Natural killer cell treated with Interleukin-12 subunit alpha and Interleukin-12 subunit beta and Interleukin-15 and Interleukin-18, amount 100 ng/mL, for 72 hours (primary cell): ENCODE results near the gene GIMAP2. TPM values are rescaled to one million over a fixed set of nuclear protein-coding genes. Genes with fewer than 3 reads are reported as not detected.
A peak's percentile ranks its signal among the peaks of the same experiment; 100 is the strongest.
"Not testable (repeated sequence)": the region's sequence is repeated elsewhere in the genome, so short reads cannot be mapped to it uniquely, and the experiment has no call there.

Experiments used
- ATAC-seq, 2 donors: fragments of 150-1000 bp; cut with Tn5 transposase in 1 of 2; sonication (Bioruptor Pico), chemical (Tn5 transposase) in 1 of 2; 2 replicates each; pipeline ENCODE4 v1.10.0; 2021
- DNase-seq: peaks from one replicate; pipeline ENCODE4 v3.0.0; 2022; ENCODE audit warnings: low spot score
- H3K27ac Mint-ChIP-seq, 2 donors: 1 replicate in 1 of 2; 2 replicates in 1 of 2; pipeline ENCODE4 v1.8.0; 2022; ENCODE audit warnings: mixed read lengths in 2 of 2, mild to moderate bottlenecking in 1 of 2, moderate library complexity in 1 of 2
- H3K27me3 Mint-ChIP-seq, 2 donors: 1 replicate in 1 of 2; 2 replicates in 1 of 2; pipeline ENCODE4 v1.8.0; 2022; ENCODE audit warnings: mixed read lengths in 2 of 2
- H3K36me3 Mint-ChIP-seq: one replicate; pipeline ENCODE4 v1.8.0; 2022; ENCODE audit warnings: mixed read lengths
- H3K4me1 Mint-ChIP-seq, 2 donors: 1 replicate in 1 of 2; 2 replicates in 1 of 2; pipeline ENCODE4 v1.8.0; 2022; ENCODE audit warnings: low read depth in 2 of 2, mixed read lengths in 2 of 2, mild to moderate bottlenecking in 1 of 2
- H3K4me3 Mint-ChIP-seq: one replicate; pipeline ENCODE4 v1.8.0; 2022; ENCODE audit warnings: mixed read lengths
- H3K9me3 Mint-ChIP-seq: 2 replicates; pipeline ENCODE4 v1.8.0; 2022; ENCODE audit warnings: mixed read lengths
- total RNA-seq, 2 donors: library from RNA; stranded (reverse); gene quantifications; one replicate each; pipeline ENCODE4 v1.2.3, GENCODE V29; 2022

The GIMAP2 gene
- total RNA-seq, 2 donors from 2014 or later, result 26.1 to 39.2 TPM

GRCh38 chr7:150665089-150665748, 20.3 kb upstream of the GIMAP2 start:
- Mint-ChIP-seq H3K36me3 (peaks cover 18% of the 10 kb centered on the region), H3K27me3 (no peaks in the 10 kb centered on the region), H3K4me1 (peaks cover 74 to 86% of the 10 kb centered on the region in 2 donors), H3K9me3 (peaks cover 3% of the 10 kb centered on the region), H3K27ac (peak overlapping the region; percentile 97 to 100), H3K4me3 (peak overlapping the region; percentile 81)
- ATAC-seq (peak in 1 of 2 donors; percentile 36), DNase-seq (no peak)

DNA sequence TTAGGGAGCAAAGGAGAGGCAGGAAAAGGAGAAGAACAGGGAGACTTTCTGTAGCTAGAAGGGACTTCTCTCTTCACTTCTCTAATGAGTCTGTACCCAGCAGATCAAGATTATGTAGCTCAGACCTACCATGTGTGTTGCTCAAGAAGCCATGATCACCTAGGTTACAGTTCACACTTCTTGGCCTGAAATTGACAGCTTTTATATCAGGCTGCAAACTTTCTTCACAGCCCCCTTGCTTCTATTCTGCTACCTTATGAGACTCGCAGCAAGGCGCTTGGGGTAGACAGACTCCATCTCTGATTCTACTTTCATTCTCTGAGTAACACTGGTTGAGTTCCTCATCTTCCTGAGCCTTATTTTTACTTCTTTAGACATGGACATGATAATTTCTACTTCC, 19.6 kb upstream of the GIMAP2 start:
- peak; percentile 80 for DNase-seq
- H3K36me3 Mint-ChIP-seq, result peaks cover 22% of the 10 kb centered on the region

DNA sequence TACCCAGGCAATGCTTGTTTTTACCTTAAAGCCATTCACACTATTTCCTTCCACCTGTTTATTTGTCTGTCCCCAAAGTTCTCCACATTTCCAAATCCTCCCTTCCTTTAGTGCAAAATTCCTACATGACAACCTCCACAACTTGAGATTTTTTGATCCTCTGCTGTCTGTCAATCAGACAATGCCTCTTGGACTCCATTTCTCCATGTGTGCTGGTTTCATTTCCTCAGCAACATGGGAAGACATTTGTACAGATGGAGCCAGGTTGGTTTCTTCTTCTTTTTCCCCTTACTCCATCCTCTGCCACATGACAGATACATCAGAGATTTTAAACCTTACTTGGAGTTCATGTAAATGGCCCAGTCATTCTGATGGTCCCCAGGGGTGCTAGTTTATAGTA, 19.1 kb upstream of the GIMAP2 start:
- peaks cover 72 to 87% of the 10 kb centered on the region in 2 donors for H3K4me1 Mint-ChIP-seq
- ATAC-seq (no peak), DNase-seq (no peak)
- H3K27ac Mint-ChIP-seq, result peak overlapping the region; percentile 97 to 100
- H3K27me3 Mint-ChIP-seq, result no peaks in the 10 kb centered on the region
- H3K9me3 Mint-ChIP-seq, result peaks cover 3% of the 10 kb centered on the region
- peak overlapping the region; percentile 81 for H3K4me3 Mint-ChIP-seq
- peaks cover 26% of the 10 kb centered on the region for H3K36me3 Mint-ChIP-seq

More for the DNA sequence above, 19.6 kb upstream of the GIMAP2 start:
- peaks cover 73 to 87% of the 10 kb centered on the region in 2 donors for H3K4me1 Mint-ChIP-seq
- ATAC-seq, result peak; percentile 77 to 86
- H3K4me3 Mint-ChIP-seq, result peak overlapping the region; percentile 81
- peak overlapping the region; percentile 97 to 100 for H3K27ac Mint-ChIP-seq
- peaks cover 3% of the 10 kb centered on the region for H3K9me3 Mint-ChIP-seq
- no peaks in the 10 kb centered on the region for H3K27me3 Mint-ChIP-seq

GRCh38 chr7:150668472-150668911, 17.0 kb upstream of the GIMAP2 start:
- ATAC-seq (peak; percentile 83 to 84), DNase-seq (peak; percentile 85)
- peaks cover 3% of the 10 kb centered on the region for H3K9me3 Mint-ChIP-seq
- peak overlapping the region; percentile 81 for H3K4me3 Mint-ChIP-seq
- H3K27ac Mint-ChIP-seq, result peak overlapping the region; percentile 97 to 100
- peaks cover 36% of the 10 kb centered on the region for H3K36me3 Mint-ChIP-seq
- no peaks in the 10 kb centered on the region for H3K27me3 Mint-ChIP-seq
- peaks cover 62 to 81% of the 10 kb centered on the region in 2 donors for H3K4me1 Mint-ChIP-seq

DNA sequence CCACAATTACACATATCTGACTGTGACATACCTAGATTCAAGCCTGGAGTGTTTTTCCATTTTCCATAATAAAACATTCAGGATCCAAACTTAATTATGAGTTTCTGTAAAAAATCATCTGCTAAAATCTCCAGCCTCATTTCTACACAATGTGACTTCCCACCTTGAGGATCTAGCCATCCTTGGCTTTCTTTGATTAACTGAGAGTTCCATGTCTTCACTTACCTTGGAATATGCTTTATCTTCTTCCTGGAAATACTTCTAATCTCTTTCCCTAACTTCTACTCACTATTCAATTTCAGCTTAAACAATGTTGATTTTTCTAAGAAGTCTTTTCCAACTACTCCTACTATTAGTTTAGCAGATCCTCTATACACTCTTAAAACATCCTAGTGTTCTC, 16.5 kb upstream of the GIMAP2 start:
- Mint-ChIP-seq H3K27me3 (no peaks in the 10 kb centered on the region), H3K4me3 (peak overlapping the region; percentile 81), H3K9me3 (peaks cover 3% of the 10 kb centered on the region), H3K27ac (peak overlapping the region; percentile 97 to 100), H3K36me3 (peaks cover 34% of the 10 kb centered on the region), H3K4me1 (peaks cover 60 to 76% of the 10 kb centered on the region in 2 donors)
- DNase-seq (no peak), ATAC-seq (no peak)

- Mint-ChIP-seq H3K27ac (peak overlapping the region; percentile 71 to 75), H3K36me3 (peaks cover 31% of the 10 kb centered on the region), H3K4me1 (peaks cover 51 to 68% of the 10 kb centered on the region in 2 donors)
- DNase-seq, H3K9me3 Mint-ChIP-seq, H3K27me3 Mint-ChIP-seq, H3K4me3 Mint-ChIP-seq, ATAC-seq: not testable (repeated sequence)
Observed at GRCh38 chr7:150671798-150672585, 13.5 kb upstream of the GIMAP2 start.

- Mint-ChIP-seq H3K36me3 (peaks cover 24% of the 10 kb centered on the region), H3K27me3 (no peaks in the 10 kb centered on the region), H3K27ac (peak overlapping the region; percentile 54 to 86), H3K4me3 (peak overlapping the region; percentile 23), H3K9me3 (no peaks in the 10 kb centered on the region), H3K4me1 (peaks cover 52 to 62% of the 10 kb centered on the region in 2 donors)
- DNase-seq (no peak), ATAC-seq (no peak)
Observed at GRCh38 chr7:150675714-150676113, 9.8 kb upstream of the GIMAP2 start.

- not testable (repeated sequence) for ATAC-seq, H3K9me3 Mint-ChIP-seq, DNase-seq, H3K27me3 Mint-ChIP-seq
- Mint-ChIP-seq H3K27ac (peak overlapping the region; percentile 54 to 86), H3K4me3 (peak overlapping the region; percentile 63), H3K4me1 (peaks cover 50 to 62% of the 10 kb centered on the region in 2 donors), H3K36me3 (peaks cover 24% of the 10 kb centered on the region)
Observed at GRCh38 chr7:150676276-150676675, 9.2 kb upstream of the GIMAP2 start.

DNA sequence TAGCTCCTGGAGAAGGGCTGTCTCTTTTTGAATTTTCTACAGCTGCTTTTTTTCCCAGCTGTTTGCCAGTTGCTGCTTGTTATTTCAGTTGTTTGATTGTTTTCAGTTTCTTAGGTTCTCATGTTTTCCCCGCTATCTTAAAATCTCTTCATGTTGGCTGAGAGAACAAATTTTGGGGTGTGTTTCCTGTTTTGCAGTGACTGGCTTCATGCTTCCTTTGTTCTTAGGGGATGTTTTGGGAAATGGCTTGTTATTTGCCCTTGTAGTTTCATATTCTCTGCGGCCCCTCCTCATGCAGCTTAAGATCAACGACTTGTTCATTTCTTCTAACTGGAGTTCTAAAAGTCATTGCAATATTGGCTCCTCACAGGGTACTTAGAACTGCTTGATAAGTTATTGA, 8.7 kb upstream of the GIMAP2 start:
- not testable (repeated sequence) for DNase-seq, H3K9me3 Mint-ChIP-seq, ATAC-seq, H3K27me3 Mint-ChIP-seq
- Mint-ChIP-seq H3K4me3 (peak overlapping the region; percentile 63), H3K27ac (peak overlapping the region; percentile 54 to 86), H3K36me3 (peaks cover 28% of the 10 kb centered on the region), H3K4me1 (peaks cover 50 to 64% of the 10 kb centered on the region in 2 donors)

DNA sequence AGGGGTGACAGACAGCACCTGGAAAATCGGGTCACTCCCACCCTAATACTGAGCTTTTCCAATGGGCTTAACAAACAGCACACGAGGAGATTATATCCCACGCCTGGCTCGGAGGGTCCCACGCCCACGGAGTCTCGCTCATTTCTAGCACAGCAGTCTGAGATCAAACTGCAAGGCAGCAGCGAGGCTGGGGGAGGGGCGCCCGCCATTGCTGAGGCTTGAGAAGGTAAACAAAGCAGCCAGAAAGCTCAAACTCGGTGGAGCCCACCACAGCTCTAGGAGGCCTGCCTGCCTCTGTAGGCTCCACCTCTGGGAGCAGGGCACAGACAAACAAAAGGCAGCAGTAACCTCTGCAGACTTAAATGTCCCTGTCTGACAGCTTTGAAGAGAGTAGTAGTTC, 6.9 kb upstream of the GIMAP2 start:
- H3K27me3 Mint-ChIP-seq, ATAC-seq, DNase-seq, H3K9me3 Mint-ChIP-seq, H3K4me3 Mint-ChIP-seq: not testable (repeated sequence)
- Mint-ChIP-seq H3K27ac (peak overlapping the region in 1 of 2 donors; percentile 76), H3K36me3 (peaks cover 35% of the 10 kb centered on the region), H3K4me1 (peaks cover 59 to 69% of the 10 kb centered on the region in 2 donors)

DNA sequence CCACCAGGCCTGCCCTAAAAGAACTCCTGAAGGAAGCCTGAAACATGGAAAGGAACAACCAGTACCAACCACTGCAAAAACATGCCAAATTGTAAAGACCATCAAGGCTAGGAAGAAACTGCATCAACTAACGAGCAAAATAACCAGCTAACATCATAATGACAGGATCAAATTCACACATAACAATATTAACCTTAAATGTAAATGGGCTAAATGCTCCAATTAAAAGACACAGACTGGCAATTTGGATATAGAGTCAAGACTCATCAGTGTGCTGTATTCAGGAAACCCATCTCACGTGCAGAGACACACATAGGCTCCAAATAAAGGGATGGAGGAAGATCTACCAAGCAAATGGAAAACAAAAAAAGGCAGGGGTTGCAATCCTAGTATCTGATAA, 5.1 kb upstream of the GIMAP2 start:
- not testable (repeated sequence) for DNase-seq, H3K27me3 Mint-ChIP-seq, H3K9me3 Mint-ChIP-seq, ATAC-seq
- Mint-ChIP-seq H3K27ac (peak overlapping the region; percentile 71 to 100), H3K36me3 (peaks cover 35% of the 10 kb centered on the region), H3K4me1 (peaks cover 68 to 77% of the 10 kb centered on the region in 2 donors), H3K4me3 (peak overlapping the region; percentile 51)

DNA sequence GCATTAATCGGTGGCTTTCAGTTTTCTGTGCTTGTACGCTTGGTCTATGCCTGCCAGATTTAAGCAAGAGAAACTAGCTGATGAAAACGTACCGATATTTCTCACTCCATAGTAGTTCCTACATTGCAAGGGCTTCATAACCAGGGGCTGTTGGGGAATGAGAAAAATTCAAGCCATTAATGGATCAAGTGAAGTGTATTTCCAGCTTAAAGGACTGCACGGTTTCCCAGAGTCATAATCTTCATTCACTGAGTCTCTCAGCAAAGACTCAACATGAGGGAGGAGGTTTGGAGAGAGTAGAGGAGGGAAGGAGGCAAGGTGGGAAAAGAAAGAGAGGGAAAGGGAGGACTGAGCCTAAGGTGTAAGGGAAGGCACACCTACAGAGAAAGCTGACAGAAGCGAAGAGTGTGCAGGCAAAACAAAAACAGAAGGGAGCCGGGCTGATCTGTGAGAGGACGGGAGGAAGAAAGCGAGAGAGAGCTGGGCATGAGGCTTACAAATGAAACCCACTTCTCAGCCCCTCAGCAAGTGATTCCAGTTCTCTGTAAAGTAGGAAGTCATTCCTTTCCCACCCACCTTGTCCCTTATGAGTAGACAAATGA, 625 bp downstream of the GIMAP2 start:
- peaks cover 7% of the 10 kb centered on the region for H3K9me3 Mint-ChIP-seq
- H3K4me3 Mint-ChIP-seq, result peak overlapping the region; percentile 100
- peak overlapping the region; percentile 100 for H3K27ac Mint-ChIP-seq
- H3K36me3 Mint-ChIP-seq, result peaks cover 63% of the 10 kb centered on the region
- no peaks in the 10 kb centered on the region for H3K27me3 Mint-ChIP-seq
- ATAC-seq (peak; percentile 55 to 62), DNase-seq (no peak)
- peaks cover 63 to 84% of the 10 kb centered on the region in 2 donors for H3K4me1 Mint-ChIP-seq

DNA sequence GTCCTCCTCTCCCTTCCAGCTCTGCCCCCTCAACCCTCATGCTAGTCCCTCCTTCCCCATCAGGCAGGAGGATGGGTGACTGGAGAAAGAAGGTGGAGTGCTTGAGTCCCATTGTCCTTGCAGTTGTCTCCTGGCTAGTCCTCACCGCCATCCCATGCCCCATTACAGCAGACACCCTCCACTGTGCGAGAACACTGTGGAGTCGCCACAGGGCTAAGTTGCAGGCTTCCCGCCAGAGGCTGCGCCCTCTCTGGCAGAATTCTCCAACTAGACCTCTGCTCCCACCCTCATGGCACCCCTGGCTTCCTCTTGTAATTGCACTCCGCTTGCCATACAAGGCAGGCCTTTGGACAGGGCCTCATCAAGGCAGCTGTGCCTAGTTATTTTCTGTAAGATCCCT, 3.1 kb downstream of the GIMAP2 start:
- no peaks in the 10 kb centered on the region for H3K27me3 Mint-ChIP-seq
- no peak for ATAC-seq
- H3K4me1 Mint-ChIP-seq, result peaks cover 50 to 67% of the 10 kb centered on the region in 2 donors
- H3K27ac Mint-ChIP-seq, result peak overlapping the region; percentile 100
- peaks cover 5% of the 10 kb centered on the region for H3K9me3 Mint-ChIP-seq
- no peak for DNase-seq
- peak overlapping the region; percentile 100 for H3K4me3 Mint-ChIP-seq
- H3K36me3 Mint-ChIP-seq, result peaks cover 49% of the 10 kb centered on the region
